Stimulated activated CD8-positive, alpha-beta memory T cell treated with anti-CD3 and anti-CD28 coated beads, Interleukin-4, amount 100 ng/mL, for 1 hour (primary cell): ENCODE data around the gene KCNH2.
"Not testable (repeated sequence)": the region's sequence is repeated elsewhere in the genome, so short reads cannot be mapped to it uniquely, and the experiment has no call there.

Experiments
- DNase-seq, 2 donors: peaks; one replicate each; pipeline ENCODE4 v3.0.0-alpha.2; 2020; ENCODE audit warnings: low read depth in 2 of 2, low spot score in 1 of 2

KCNH2 gene

GRCh38 chr7:151011616-151012015 is 33.5 kb upstream of the KCNH2 start:
- not testable (repeated sequence) for DNase-seq

DNA sequence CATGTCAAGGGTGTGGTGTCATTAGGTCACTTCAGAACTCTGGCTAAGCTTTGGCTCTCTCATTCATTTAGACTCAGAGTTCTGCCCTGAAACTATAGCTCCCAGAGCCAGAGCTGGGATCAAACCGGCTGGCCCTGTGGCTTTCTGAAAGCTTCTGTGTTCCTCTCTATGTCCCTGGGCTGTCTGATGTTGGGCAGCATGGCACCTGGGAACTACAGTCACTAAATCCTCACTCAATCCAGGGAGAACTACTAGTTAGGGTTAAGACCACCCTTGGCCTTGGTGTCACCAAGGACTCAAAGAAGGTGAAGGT is 32.9 kb upstream of the KCNH2 start:
- DNase-seq: no peak

- DNase-seq: no peak
Measured at GRCh38 chr7:151010307-151011096, 32.4 kb upstream of the KCNH2 start.

- no peak for DNase-seq
Measured at GRCh38 chr7:151010037-151010306, 31.9 kb upstream of the KCNH2 start.

DNA sequence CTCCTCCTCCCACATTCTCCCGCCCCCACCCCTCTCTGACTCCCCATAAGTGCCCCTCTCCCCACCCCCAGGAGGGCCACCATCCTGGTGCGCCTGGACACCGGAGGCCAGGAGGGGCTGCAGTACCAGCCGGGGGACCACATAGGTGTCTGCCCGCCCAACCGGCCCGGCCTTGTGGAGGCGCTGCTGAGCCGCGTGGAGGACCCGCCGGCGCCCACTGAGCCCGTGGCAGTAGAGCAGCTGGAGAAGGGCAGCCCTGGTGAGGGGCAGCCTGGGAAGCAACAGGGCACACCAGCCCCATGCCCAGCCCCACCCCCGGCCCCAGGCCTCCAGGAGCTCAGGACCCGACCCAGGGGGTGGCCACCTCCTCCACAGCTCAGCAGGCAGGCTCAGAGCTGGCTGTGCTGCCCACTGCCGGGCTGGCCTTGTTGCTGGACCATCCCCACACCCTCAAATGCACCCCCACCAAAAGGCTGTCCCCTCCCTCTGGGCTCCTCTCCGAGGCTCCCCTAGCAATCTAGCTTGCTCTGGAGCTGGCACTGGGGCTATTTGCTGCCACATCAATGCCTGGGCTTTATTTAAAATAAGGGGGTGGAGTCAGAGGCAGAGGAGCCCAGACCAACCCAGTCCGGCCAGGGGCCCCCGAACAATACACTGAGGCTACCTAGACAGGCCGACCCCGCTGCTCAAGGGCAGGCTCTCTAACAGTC is 31.4 kb upstream of the KCNH2 start:
- DNase-seq: no peak

DNA sequence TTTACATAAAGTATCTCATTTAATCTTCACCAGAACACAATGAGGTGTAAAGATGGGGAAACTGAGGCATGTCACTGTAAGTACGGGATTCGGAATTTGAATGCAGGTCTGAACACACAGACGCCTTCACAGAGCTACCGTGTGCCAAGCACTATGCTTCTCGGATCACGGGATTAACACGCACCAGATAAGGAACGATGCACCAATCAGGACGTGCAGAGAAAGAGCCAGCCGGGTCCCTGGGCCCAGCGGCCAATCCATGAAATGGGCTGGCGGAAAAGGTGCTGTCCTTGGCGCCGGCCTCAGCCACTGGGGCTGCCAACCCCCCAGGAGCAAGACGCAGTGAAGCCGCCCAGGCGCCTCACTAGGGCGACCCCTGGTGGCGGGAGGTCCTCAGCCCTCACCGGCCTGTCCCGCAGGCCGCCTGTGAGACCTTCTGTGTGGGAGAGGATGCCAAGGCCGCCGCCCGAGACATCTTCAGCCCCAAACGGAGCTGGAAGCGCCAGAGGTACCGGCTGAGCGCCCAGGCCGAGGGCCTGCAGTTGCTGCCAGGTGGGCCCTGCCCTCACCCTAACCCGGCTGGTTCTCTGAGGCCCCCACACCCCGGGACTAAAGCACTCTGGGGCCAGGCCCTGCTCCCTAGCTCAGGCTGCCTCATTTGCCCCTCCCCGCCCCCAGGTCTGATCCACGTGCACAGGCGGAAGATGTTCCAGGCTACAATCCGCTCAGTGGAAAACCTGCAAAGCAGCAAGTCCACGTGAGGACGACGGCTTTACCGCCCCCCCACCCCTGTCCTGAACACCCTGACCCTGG is 30.6 kb upstream of the KCNH2 start:
- peak; percentile 48 to 69 for DNase-seq

DNA sequence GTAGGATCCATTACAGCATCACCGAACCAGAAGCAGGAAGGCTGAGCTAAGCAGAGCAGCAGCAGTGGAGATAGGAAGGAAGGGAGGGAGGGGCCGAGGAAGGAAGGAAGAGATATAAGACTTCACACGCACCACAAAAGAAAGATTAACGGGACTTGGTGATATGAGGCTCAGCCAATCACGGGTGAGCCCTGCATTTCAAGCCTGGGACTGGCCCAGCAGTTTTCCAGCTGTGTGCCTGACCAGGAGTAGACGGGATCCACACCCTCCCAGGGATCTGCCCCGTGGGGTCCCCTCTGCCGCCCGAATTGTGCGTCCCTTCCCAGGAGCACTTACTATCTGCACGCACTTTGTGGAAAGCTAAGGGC is 30.0 kb upstream of the KCNH2 start:
- no peak for DNase-seq

DNA sequence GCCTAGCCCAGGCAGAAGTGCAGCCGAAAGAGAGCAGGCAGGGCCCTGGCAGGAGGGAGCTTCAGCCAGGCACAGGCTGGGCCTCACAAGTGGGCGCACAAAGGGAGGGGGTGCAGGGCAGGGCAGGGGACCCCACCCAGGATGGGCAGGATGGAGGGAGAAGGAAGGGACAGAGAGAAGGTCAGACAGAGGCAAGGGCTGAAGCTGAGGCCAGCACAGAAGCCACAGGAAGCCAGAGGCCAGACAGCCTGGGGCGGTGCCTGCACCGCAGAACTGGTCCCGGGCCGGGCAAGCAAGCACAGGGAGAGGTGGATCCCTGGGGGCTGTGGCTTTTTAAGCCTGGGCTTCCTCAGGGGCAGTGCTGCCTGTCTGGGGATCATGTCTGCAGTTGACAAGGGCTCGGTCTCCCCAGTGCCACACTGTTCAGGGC is 29.4 kb upstream of the KCNH2 start:
- DNase-seq: no peak

- DNase-seq: no peak
Measured at GRCh38 chr7:151006590-151007300, 28.6 kb upstream of the KCNH2 start.

GRCh38 chr7:151005566-151005965 is 27.4 kb upstream of the KCNH2 start:
- DNase-seq: no peak

DNA sequence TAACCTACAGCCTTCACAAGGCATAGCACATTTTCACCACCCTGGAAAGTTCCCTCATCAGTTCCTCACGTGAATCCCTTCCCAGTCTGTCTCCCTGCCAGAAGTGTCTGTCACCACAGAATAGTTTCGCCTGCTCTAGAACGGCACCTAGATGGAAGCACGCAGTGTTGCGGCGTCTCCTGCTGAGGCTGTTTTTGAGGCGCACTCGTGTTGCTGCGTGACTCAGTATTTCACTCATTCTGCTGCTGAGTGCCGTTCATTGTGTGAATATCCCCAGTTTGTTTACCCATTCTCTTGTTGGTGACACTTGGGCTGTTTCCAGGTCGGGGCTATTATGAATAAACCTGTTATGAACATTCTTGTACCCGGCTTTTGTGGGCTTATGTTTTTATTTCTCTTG is 25.5 kb upstream of the KCNH2 start:
- DNase-seq: no peak

GRCh38 chr7:151001546-151001945 is 23.4 kb upstream of the KCNH2 start:
- no peak for DNase-seq

GRCh38 chr7:151000897-151001495 is 22.9 kb upstream of the KCNH2 start:
- no peak for DNase-seq

DNA sequence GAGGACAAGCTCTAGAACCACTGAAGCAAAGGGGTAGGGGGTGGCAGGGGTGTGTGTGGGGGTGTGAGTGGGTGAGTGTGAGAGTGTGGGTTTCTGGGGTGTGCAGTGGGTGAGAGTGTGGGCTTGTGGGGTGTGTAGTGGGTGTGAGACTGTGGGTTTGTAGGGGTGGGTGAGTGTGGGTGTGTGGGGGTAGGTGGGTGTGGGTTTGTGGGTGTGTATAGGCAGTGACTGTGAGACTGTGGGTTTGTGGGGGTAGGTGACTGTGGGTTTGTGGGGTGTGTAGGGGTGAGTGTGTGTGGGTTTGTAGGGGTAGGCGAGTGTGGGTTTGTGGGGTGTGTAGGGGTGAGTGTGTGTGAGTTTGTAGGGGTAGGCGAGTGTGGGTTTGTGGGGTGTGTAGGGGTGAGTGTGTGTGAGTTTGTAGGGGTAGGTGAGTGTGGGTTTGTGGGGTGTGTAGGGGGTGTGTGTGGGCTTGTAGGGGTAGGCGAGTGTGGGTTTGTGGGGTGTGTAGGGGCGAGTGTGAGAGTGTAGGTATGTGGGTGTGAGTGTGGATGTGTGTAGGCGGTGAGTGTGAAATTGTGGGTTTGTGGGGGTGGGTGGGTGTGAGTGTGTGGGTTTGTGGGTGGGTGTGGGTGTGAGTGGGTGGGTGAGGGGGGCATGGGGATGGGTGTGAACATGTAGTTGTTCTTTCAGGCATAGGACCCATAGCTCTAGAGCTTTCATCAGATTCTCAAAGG is 21.5 kb upstream of the KCNH2 start:
- DNase-seq: no peak

GRCh38 chr7:150999001-150999400 is 20.9 kb upstream of the KCNH2 start:
- no peak for DNase-seq

GRCh38 chr7:150998341-150998740 is 20.2 kb upstream of the KCNH2 start:
- DNase-seq: no peak

DNA sequence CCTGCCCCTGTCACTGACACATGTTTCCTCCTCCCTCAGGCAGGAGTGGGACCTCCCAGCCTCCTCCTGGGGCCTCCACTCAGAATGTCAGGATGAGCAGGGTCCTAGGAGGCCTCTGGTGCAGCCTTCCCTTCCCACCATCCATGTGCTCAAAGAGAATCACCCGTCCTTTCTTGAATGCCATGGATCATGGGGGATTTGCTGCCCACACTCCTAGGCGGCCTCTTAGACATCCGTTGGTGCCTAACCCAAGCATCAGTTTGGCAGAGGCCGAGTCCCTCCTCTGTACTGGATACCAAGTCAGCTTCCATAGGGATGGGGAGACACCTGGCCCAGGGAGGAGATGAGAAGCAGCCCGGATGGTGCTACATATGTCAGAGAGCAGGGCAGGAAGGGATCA is 19.7 kb upstream of the KCNH2 start:
- no peak for DNase-seq

DNA sequence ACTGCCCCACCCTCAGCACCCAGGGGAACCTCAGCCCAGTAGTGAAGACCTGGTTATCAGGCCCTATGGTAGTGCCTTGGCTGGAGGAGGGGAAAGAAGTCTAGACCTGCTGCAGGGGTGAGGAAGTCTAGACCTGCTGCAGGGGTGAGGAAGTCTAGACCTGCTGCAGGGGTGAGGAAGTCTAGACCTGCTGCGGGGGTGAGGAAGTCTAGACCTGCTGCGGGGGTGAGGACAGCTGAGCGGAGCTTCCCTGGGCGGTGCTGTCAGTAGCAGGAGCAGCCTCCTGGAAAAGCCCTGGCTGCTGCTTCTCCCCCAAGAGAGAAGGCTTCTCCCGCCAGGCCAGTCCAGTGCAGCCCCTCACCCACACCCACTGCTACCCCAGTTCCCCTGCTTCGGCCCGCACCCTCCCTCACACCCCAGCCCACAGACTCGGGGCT is 19.0 kb upstream of the KCNH2 start:
- no peak for DNase-seq

GRCh38 chr7:150996376-150997074 is 18.4 kb upstream of the KCNH2 start:
- DNase-seq: no peak
